Activated B cell treated with CpG ODN at 0.5 μM for 24 hours (primary cell): Measurements from ENCODE around the gene SLC8A3. TPM values are rescaled to one million over a fixed set of nuclear protein-coding genes. Genes with fewer than 3 reads are reported as not detected.

Experiments
- ATAC-seq: fragments of 200-7000 bp; cut with Tn5 transposase; one replicate; pipeline ENCODE4 v1.10.0; 2021; ENCODE audit warnings: low read depth, mild to moderate bottlenecking, moderate library complexity
- CTCF ChIA-PET: fragments of 350-600 bp; sonication (Branson Sonifier 250); formaldehyde crosslinking; loops from one replicate; lab custom pipeline; 2021; ENCODE audit warnings: antibody characterized with exemption; lab: Charles Lee
- POLR2A ChIA-PET: fragments of 350-600 bp; sonication (Branson Sonifier 250); formaldehyde crosslinking; loops from one replicate; lab custom pipeline; 2021; ENCODE audit warnings: antibody characterized with exemption; lab: Charles Lee
- DNase-seq: peaks from one replicate; pipeline ENCODE4 v3.0.0; 2022
- H3K27ac Mint-ChIP-seq: one replicate; pipeline ENCODE4 v1.8.0; 2020; ENCODE audit warnings: mixed read lengths
- H3K27me3 Mint-ChIP-seq: one replicate; pipeline ENCODE4 v1.8.0; 2021; ENCODE audit warnings: mixed read lengths
- H3K36me3 Mint-ChIP-seq: one replicate; pipeline ENCODE4 v1.8.0; 2021; ENCODE audit warnings: low read depth, mixed read lengths
- H3K4me1 Mint-ChIP-seq: one replicate; pipeline ENCODE4 v1.8.0; 2021; ENCODE audit warnings: mixed read lengths
- H3K4me3 Mint-ChIP-seq: one replicate; pipeline ENCODE4 v1.8.0; 2020; ENCODE audit warnings: mild to moderate bottlenecking, mixed read lengths
- H3K9me3 Mint-ChIP-seq: one replicate; pipeline ENCODE4 v1.8.0; 2020; ENCODE audit warnings: mixed read lengths
- CTCF ChIP-seq: fragments of 200-600 bp; IDR thresholded peaks from one replicate; pipeline ENCODE4 v1.8.0; 2022; ENCODE audit warnings: antibody characterized with exemption, mild to moderate bottlenecking
- intact Hi-C: fragments of 100-400 bp; cut with micrococcal nuclease; formaldehyde crosslinking; loops from one replicate; pipeline ENCODE4 v1.15.1; 2024
- total RNA-seq: library from RNA; stranded (reverse); gene quantifications from 2 replicates; pipeline ENCODE4 v1.2.3, GENCODE V29; 2022

SLC8A3 gene
- total RNA-seq, 1 donor from 2014 or later, result 0.13 TPM

GRCh38 chr14:70186900-70187451 is 1.8 kb downstream of the SLC8A3 start:
- H3K4me3 Mint-ChIP-seq, result peak overlapping the region; percentile 83
- peaks cover 27% of the 10 kb centered on the region for H3K4me1 Mint-ChIP-seq
- intact Hi-C loops, result no loop called here
- no peaks in the 10 kb centered on the region for H3K9me3 Mint-ChIP-seq
- DNase-seq, result no peak
- H3K27me3 Mint-ChIP-seq, result peaks cover 41% of the 10 kb centered on the region
- TF ChIP-seq CTCF, result no peak
- ChIA-PET POLR2A (interaction anchor here (0.6 kb wide), 2 partner anchors 468 to 622 kb away, joined by 4 to 12 read pairs; partner anchors contain the start of gene MAP3K9), CTCF (no interaction called here)
- H3K27ac Mint-ChIP-seq, result no peak overlapping the region
- ATAC-seq, result peak; percentile 20
- H3K36me3 Mint-ChIP-seq, result no peaks in the 10 kb centered on the region

- Mint-ChIP-seq H3K27ac (no peak overlapping the region), H3K4me1 (peaks cover 18% of the 10 kb centered on the region), H3K9me3 (no peaks in the 10 kb centered on the region), H3K4me3 (no peak overlapping the region), H3K27me3 (peaks cover 18% of the 10 kb centered on the region), H3K36me3 (no peaks in the 10 kb centered on the region)
- POLR2A ChIA-PET, result interaction anchor here (0.7 kb wide), 1 partner anchor 10 kb away, joined by 3 read pairs; no protein-coding TSS in a partner anchor
- TF ChIP-seq CTCF, result no peak
- no peak for DNase-seq
- CTCF ChIA-PET, result no interaction called here
- ATAC-seq, result no peak
- intact Hi-C loops, result no loop called here
Measured at GRCh38 chr14:70183991-70184390, 4.8 kb downstream of the SLC8A3 start.

- no peak overlapping the region for H3K27ac Mint-ChIP-seq
- intact Hi-C loops, result no loop called here
- ATAC-seq (no peak), DNase-seq (no peak)
- POLR2A ChIA-PET, result no interaction called here
- no peaks in the 10 kb centered on the region for H3K9me3 Mint-ChIP-seq
- CTCF ChIA-PET, result no interaction called here
- no peaks in the 10 kb centered on the region for H3K4me1 Mint-ChIP-seq
- H3K36me3 Mint-ChIP-seq, result no peaks in the 10 kb centered on the region
- no peak overlapping the region for H3K4me3 Mint-ChIP-seq
- no peak for TF ChIP-seq CTCF
- peaks cover 7% of the 10 kb centered on the region for H3K27me3 Mint-ChIP-seq
Measured at GRCh38 chr14:70181276-70181675, 7.5 kb downstream of the SLC8A3 start.

GRCh38 chr14:70180718-70181117 is 8.0 kb downstream of the SLC8A3 start:
- H3K4me1 Mint-ChIP-seq, result no peaks in the 10 kb centered on the region
- DNase-seq (no peak), ATAC-seq (no peak)
- no peak for TF ChIP-seq CTCF
- H3K4me3 Mint-ChIP-seq, result no peak overlapping the region
- intact Hi-C loops, result no loop called here
- H3K27ac Mint-ChIP-seq, result no peak overlapping the region
- POLR2A ChIA-PET, result no interaction called here
- CTCF ChIA-PET, result no interaction called here
- H3K27me3 Mint-ChIP-seq, result peaks cover 2% of the 10 kb centered on the region
- no peaks in the 10 kb centered on the region for H3K9me3 Mint-ChIP-seq
- no peaks in the 10 kb centered on the region for H3K36me3 Mint-ChIP-seq

- ATAC-seq (no peak), DNase-seq (no peak)
- no peak for TF ChIP-seq CTCF
- H3K4me1 Mint-ChIP-seq, result no peaks in the 10 kb centered on the region
- H3K36me3 Mint-ChIP-seq, result no peaks in the 10 kb centered on the region
- CTCF ChIA-PET, result no interaction called here
- POLR2A ChIA-PET, result no interaction called here
- H3K9me3 Mint-ChIP-seq, result no peaks in the 10 kb centered on the region
- no peak overlapping the region for H3K27ac Mint-ChIP-seq
- intact Hi-C loops, result no loop called here
- H3K4me3 Mint-ChIP-seq, result no peak overlapping the region
- H3K27me3 Mint-ChIP-seq, result peaks cover 5% of the 10 kb centered on the region
Measured at GRCh38 chr14:70177081-70177800, 11.5 kb downstream of the SLC8A3 start.
